ENCODE results near the gene DISP3. TPM values are rescaled to one million over a fixed set of nuclear protein-coding genes. Genes with fewer than 3 reads are reported as not detected.

The DISP3 gene
- total RNA-seq, 1 donor from 2014 or later, result 0.17 TPM

GRCh38 chr1:11501491-11501897 lies 22.5 kb downstream of the DISP3 start:
- Histone ChIP-seq H3K36me3 (ENCODE audit: control insufficient read depth, insufficient read depth, low read length) (no peaks in the 10 kb centered on the region), H3K27me3 (ENCODE audit: control insufficient read depth, insufficient read depth, low read length) (no peaks in the 10 kb centered on the region), H3K4me3 (ENCODE audit: low read depth, low read length) (no peak overlapping the region)
- DNase-seq (ENCODE audit: low read depth), result no peak
- no peak for TF ChIP-seq CTCF (IDR thresholded peaks at IDR 0.05; ENCODE audit: insufficient read depth, low read length, poor library complexity, severe bottlenecking)

- no peak overlapping the region for H3K4me3 ChIP-seq (ENCODE audit: low read depth, low read length)
- TF ChIP-seq CTCF (IDR thresholded peaks at IDR 0.05; ENCODE audit: insufficient read depth, low read length, poor library complexity, severe bottlenecking), result no peak
- DNase-seq (ENCODE audit: low read depth), result no peak
- H3K36me3 ChIP-seq (ENCODE audit: control insufficient read depth, insufficient read depth, low read length), result no peaks in the 10 kb centered on the region
- no peaks in the 10 kb centered on the region for H3K27me3 ChIP-seq (ENCODE audit: control insufficient read depth, insufficient read depth, low read length)
These were observed 23.0 kb downstream of the DISP3 start for GRCh38 chr1:11501906-11502485.

DNA sequence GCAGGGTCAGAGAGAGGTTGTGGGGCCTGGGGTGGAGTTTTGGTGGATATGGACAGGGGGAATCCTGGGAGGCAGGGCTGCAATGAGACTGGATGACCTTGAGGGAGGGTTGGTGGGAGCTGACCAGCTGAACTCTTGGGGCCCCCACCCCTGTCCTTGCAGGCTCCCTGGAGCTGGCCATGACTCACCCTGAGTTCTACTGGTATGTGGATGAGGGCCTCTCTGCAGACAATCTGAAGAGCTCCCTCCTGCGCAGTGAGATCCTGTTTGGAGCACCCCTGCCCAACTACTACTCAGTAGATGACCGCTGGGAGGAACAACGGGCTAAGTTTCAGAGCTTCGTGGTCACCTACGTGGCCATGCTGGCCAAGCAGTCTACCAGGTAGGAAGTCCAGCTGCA lies 23.6 kb downstream of the DISP3 start:
- Histone ChIP-seq H3K27me3 (ENCODE audit: control insufficient read depth, insufficient read depth, low read length) (no peaks in the 10 kb centered on the region), H3K36me3 (ENCODE audit: control insufficient read depth, insufficient read depth, low read length) (no peaks in the 10 kb centered on the region), H3K4me3 (ENCODE audit: low read depth, low read length) (no peak overlapping the region)
- TF ChIP-seq CTCF (IDR thresholded peaks at IDR 0.05; ENCODE audit: insufficient read depth, low read length, poor library complexity, severe bottlenecking), result no peak
- DNase-seq (ENCODE audit: low read depth), result no peak

- TF ChIP-seq CTCF (IDR thresholded peaks at IDR 0.05; ENCODE audit: insufficient read depth, low read length, poor library complexity, severe bottlenecking), result no peak
- Histone ChIP-seq H3K4me3 (ENCODE audit: low read depth, low read length) (no peak overlapping the region), H3K36me3 (ENCODE audit: control insufficient read depth, insufficient read depth, low read length) (no peaks in the 10 kb centered on the region), H3K27me3 (ENCODE audit: control insufficient read depth, insufficient read depth, low read length) (no peaks in the 10 kb centered on the region)
- no peak for DNase-seq (ENCODE audit: low read depth)
These were observed 25.6 kb downstream of the DISP3 start for GRCh38 chr1:11504599-11504998.

- H3K27me3 ChIP-seq (ENCODE audit: control insufficient read depth, insufficient read depth, low read length), result no peaks in the 10 kb centered on the region
- H3K4me3 ChIP-seq (ENCODE audit: low read depth, low read length), result no peak overlapping the region
- no peak for TF ChIP-seq CTCF (IDR thresholded peaks at IDR 0.05; ENCODE audit: insufficient read depth, low read length, poor library complexity, severe bottlenecking)
- H3K36me3 ChIP-seq (ENCODE audit: control insufficient read depth, insufficient read depth, low read length), result no peaks in the 10 kb centered on the region
- no peak for DNase-seq (ENCODE audit: low read depth)
These were observed 26.9 kb downstream of the DISP3 start for GRCh38 chr1:11505591-11506538.

All from kidney epithelial cell (primary cell).